Osteocyte (in vitro differentiated cells): Measurements from ENCODE around the gene NINJ2. TPM values are rescaled to one million over a fixed set of nuclear protein-coding genes. Genes with fewer than 3 reads are reported as not detected.

Source experiments
- DNase-seq: peaks from one replicate; pipeline ENCODE4 v3.0.0; 2021; ENCODE audit warnings: mixed read lengths; ENCODE audit not compliant: unreplicated experiment; ENCODE audit errors: extremely low spot score
- H3K27ac Mint-ChIP-seq: one replicate; pipeline ENCODE4 v1.8.0; 2021; ENCODE audit warnings: mild to moderate bottlenecking, mixed read lengths; ENCODE audit not compliant: unreplicated experiment
- H3K27me3 Mint-ChIP-seq: one replicate; pipeline ENCODE4 v1.8.0; 2021; ENCODE audit warnings: mixed read lengths; ENCODE audit not compliant: unreplicated experiment
- H3K36me3 Mint-ChIP-seq: one replicate; pipeline ENCODE4 v1.8.0; 2021; ENCODE audit warnings: mixed read lengths; ENCODE audit not compliant: unreplicated experiment
- H3K4me1 Mint-ChIP-seq: one replicate; pipeline ENCODE4 v1.8.0; 2021; ENCODE audit warnings: mixed read lengths; ENCODE audit not compliant: unreplicated experiment
- H3K4me3 Mint-ChIP-seq: one replicate; pipeline ENCODE4 v1.8.0; 2021; ENCODE audit warnings: mild to moderate bottlenecking, moderate library complexity, mixed read lengths; ENCODE audit not compliant: unreplicated experiment
- H3K9me3 Mint-ChIP-seq: one replicate; pipeline ENCODE4 v1.8.0; 2021; ENCODE audit warnings: mixed read lengths; ENCODE audit not compliant: unreplicated experiment
- CTCF ChIP-seq: fragments of 200-600 bp; sonication (generic); IDR thresholded peaks from 2 replicates; pipeline ENCODE4 v1.5.0; 2021; ENCODE audit warnings: antibody characterized with exemption, mild to moderate bottlenecking, moderate library complexity
- total RNA-seq: library from RNA; stranded (reverse); gene quantifications from 2 replicates; pipeline ENCODE4 v1.2.1, GENCODE V29; 2021

The NINJ2 gene
- total RNA-seq, 1 donor from 2014 or later: 2.3 TPM

- Mint-ChIP-seq H3K27ac (no peak overlapping the region), H3K4me1 (peaks cover 36% of the 10 kb centered on the region), H3K36me3 (no peaks in the 10 kb centered on the region), H3K9me3 (no peaks in the 10 kb centered on the region), H3K27me3 (no peaks in the 10 kb centered on the region), H3K4me3 (no peak overlapping the region)
- TF ChIP-seq CTCF: no peak
- no peak for DNase-seq
Observed at GRCh38 chr12:640773-641172, 22.5 kb downstream of the NINJ2 start.

DNA sequence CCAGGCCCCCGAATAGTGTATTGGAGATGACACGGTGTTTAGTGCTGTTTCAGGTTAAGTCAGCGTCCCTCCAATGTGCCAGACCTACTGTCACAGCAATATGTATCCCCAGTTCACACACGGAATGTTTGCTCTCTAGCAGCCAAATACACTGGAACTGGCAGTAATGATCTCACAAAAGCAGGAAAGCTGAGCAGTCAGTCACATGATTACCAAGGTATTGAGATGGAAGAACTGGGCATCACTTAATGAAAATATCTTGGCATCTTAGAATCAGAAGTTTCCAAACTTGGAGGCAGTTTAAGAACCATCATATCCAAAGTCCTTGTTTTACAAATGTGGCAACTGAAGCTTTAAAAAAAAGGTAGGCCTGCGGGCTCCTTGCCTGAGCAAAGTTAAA lies 23.3 kb downstream of the NINJ2 start:
- no peaks in the 10 kb centered on the region for H3K36me3 Mint-ChIP-seq
- no peaks in the 10 kb centered on the region for H3K27me3 Mint-ChIP-seq
- H3K4me1 Mint-ChIP-seq: peaks cover 34% of the 10 kb centered on the region
- H3K4me3 Mint-ChIP-seq: no peak overlapping the region
- no peak overlapping the region for H3K27ac Mint-ChIP-seq
- DNase-seq: no peak
- no peaks in the 10 kb centered on the region for H3K9me3 Mint-ChIP-seq
- no peak for TF ChIP-seq CTCF

GRCh38 chr12:639566-639965 lies 23.7 kb downstream of the NINJ2 start:
- Mint-ChIP-seq H3K27ac (no peak overlapping the region), H3K4me1 (peaks cover 35% of the 10 kb centered on the region), H3K4me3 (no peak overlapping the region), H3K9me3 (no peaks in the 10 kb centered on the region), H3K27me3 (no peaks in the 10 kb centered on the region), H3K36me3 (no peaks in the 10 kb centered on the region)
- TF ChIP-seq CTCF: no peak
- DNase-seq: no peak

DNA sequence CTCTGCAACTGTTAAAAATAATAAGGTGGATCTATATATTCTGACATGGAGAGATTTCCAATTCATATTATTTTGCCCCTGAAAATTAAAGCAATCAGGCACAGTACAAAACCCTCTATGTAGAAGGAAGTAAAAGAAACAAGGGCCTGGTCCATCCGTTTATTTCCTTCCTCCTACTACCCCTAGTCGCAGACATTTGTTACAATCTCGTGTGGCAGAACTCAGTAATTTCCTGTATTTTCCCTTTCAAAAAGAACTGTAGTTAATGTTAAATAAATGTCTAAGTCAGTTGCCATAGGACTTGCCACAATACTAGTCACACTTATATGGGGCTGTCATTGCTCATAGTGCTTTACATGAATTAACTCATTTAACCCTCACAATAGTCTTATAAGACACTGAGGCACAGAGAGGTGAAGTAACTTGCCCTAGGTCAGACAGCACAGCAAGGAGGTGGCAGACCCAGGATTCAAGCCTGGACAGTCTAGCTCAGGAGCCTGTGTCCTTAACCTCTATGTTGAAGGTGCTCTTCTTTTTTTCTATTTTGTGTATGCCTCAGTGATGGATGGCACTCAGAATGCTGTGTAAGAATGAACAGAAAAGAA lies 24.2 kb downstream of the NINJ2 start:
- no peaks in the 10 kb centered on the region for H3K9me3 Mint-ChIP-seq
- no peak for TF ChIP-seq CTCF
- DNase-seq: no peak
- no peak overlapping the region for H3K4me3 Mint-ChIP-seq
- peaks cover 36% of the 10 kb centered on the region for H3K4me1 Mint-ChIP-seq
- no peaks in the 10 kb centered on the region for H3K27me3 Mint-ChIP-seq
- H3K27ac Mint-ChIP-seq: no peak overlapping the region
- no peaks in the 10 kb centered on the region for H3K36me3 Mint-ChIP-seq

- DNase-seq: no peak
- Mint-ChIP-seq H3K36me3 (no peaks in the 10 kb centered on the region), H3K9me3 (no peaks in the 10 kb centered on the region), H3K27ac (no peak overlapping the region), H3K27me3 (no peaks in the 10 kb centered on the region), H3K4me3 (no peak overlapping the region), H3K4me1 (peaks cover 43% of the 10 kb centered on the region)
- TF ChIP-seq CTCF: no peak
Observed at GRCh38 chr12:636632-637031, 26.6 kb downstream of the NINJ2 start.
